Mucosa of descending colon (tissue), 3 donors: ENCODE data around the gene ZNF609. TPM values are rescaled to one million over a fixed set of nuclear protein-coding genes. Genes with fewer than 3 reads are reported as not detected.
A peak's percentile ranks its signal among the peaks of the same experiment; 100 is the strongest.

Source experiments
- ATAC-seq: fragments of 200-7000 bp; cut with Tn5 transposase; one replicate; pipeline ENCODE4 v1.9.1; 2020; ENCODE audit warnings: mild to moderate bottlenecking, moderate library complexity
- DNase-seq, 3 donors: peaks; one replicate each; pipeline ENCODE4 v3.0.0-alpha.2; 2020
- H3K36me3 ChIP-seq: fragments of 200-600 bp; one replicate; pipeline ENCODE4 v1.8.0; 2021; ENCODE audit warnings: low read depth, mild to moderate bottlenecking
- H3K4me1 ChIP-seq: fragments of 200-600 bp; one replicate; pipeline ENCODE4 v1.8.0; 2021; ENCODE audit warnings: low read depth, mild to moderate bottlenecking
- H3K4me3 ChIP-seq: fragments of 200-600 bp; one replicate; pipeline ENCODE4 v1.8.0; 2021; ENCODE audit warnings: mild to moderate bottlenecking
- H3K9me3 ChIP-seq: fragments of 200-600 bp; one replicate; pipeline ENCODE4 v1.8.0; 2021; ENCODE audit warnings: mild to moderate bottlenecking
- intact Hi-C, 2 donors: fragments of 100-400 bp; cut with DNase I in 1 of 2; cut with micrococcal nuclease in 1 of 2; formaldehyde crosslinking; loops; one replicate each; pipeline versions ENCODE4 v1.11.0 to v1.11.1; 2022; cut with DNase I, micrococcal nuclease
- total RNA-seq, 3 donors: library from RNA; stranded (reverse); fragmentation: NEBNext Ultra II Directional in 2 of 3; extraction: Animal tissue kit (Norgen Biotek cat#: 25700) in 2 of 3; gene quantifications; one replicate each; pipeline versions ENCODE4 v1.2.1 to v1.2.4, GENCODE V29; 2021 to 2023
- TF ChIP-seq, protein P1 (sequence below): fragments of 200-600 bp; IDR thresholded peaks from one replicate; pipeline ENCODE4 v1.8.0; 2022; ENCODE audit warnings: antibody characterized with exemption, mild to moderate bottlenecking
- donor health status: DM: no; HTN: no; CAD: no; lungs with moderate emphysema.
- donor health status: DM: no; HTN: no; CAD: no.
- donor health status: DM: no; HTN: yes; CAD: no.

Gene ZNF609
- total RNA-seq, 3 donors from 2014 or later, result 25.4 to 49.2 (median 29.5) TPM

DNA sequence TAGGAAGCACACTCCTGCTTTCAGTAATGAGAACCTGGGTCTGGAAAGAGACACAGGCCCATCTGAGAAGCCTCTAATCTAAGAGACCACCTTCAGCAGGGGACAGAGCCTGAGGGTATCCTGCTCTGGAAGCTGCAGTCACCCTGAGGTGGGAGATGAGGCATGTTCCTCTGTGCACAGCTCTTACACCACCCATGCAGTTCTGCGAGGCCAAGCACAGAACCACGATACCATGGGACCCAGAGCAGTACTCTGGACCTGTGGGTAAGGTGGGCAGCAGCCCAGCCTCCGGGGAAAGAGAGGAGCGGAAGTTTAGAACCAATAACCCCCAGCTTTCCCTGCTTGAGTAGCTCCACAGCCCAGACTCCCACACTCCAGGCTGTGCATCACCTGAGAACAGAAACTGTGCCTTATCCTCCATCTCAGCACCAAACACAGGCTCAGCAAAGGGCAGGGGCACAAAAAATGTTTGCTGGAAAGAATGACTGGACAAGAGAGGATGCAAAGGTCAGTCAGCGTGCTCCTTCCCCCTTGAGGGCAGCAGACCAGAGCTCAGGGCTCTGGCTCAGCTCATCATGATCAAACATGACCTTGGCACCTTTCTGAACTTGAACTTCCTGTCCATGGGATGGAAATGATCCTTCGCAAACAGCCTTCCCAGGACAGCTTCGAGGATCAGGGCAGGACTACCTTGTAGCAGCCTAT is 271.9 kb downstream of the ZNF609 start:
- H3K9me3 ChIP-seq, result no peaks in the 10 kb centered on the region
- H3K4me3 ChIP-seq, result no peak overlapping the region
- DNase-seq (peak in 1 of 3 donors; percentile 7), ATAC-seq (no peak)
- TF ChIP-seq, protein P1, sequence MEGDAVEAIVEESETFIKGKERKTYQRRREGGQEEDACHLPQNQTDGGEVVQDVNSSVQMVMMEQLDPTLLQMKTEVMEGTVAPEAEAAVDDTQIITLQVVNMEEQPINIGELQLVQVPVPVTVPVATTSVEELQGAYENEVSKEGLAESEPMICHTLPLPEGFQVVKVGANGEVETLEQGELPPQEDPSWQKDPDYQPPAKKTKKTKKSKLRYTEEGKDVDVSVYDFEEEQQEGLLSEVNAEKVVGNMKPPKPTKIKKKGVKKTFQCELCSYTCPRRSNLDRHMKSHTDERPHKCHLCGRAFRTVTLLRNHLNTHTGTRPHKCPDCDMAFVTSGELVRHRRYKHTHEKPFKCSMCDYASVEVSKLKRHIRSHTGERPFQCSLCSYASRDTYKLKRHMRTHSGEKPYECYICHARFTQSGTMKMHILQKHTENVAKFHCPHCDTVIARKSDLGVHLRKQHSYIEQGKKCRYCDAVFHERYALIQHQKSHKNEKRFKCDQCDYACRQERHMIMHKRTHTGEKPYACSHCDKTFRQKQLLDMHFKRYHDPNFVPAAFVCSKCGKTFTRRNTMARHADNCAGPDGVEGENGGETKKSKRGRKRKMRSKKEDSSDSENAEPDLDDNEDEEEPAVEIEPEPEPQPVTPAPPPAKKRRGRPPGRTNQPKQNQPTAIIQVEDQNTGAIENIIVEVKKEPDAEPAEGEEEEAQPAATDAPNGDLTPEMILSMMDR, result no peak
- H3K36me3 ChIP-seq, result no peaks in the 10 kb centered on the region
- no peaks in the 10 kb centered on the region for H3K4me1 ChIP-seq
- intact Hi-C loops, result loop anchor here in 1 of 2 donors (5.0 to 10.0 kb wide), 2 partner anchors 80 to 172 kb away; no protein-coding TSS in a partner anchor

Other genes with a start within 250 kb of the ZNF609 start
- 10 to 100 TPM; 19.1 to 22.3 (median 22.3) TPM for gene CSNK1G1, start 104.4 kb upstream of the ZNF609 start, total RNA-seq
- 10 to 100 TPM in 1 of 3 donors, 1 to 10 TPM in 2; 3.3 to 14.7 (median 4.4) TPM for gene PCLAF, start 79.1 kb upstream of the ZNF609 start, total RNA-seq
- 10 to 100 TPM; 23.8 to 36.9 (median 28.2) TPM for gene TRIP4, start 72.7 kb upstream of the ZNF609 start, total RNA-seq